Thoracic aorta (tissue), 2 donors: ENCODE data around the gene TACC2. TPM values are rescaled to one million over a fixed set of nuclear protein-coding genes. Genes with fewer than 3 reads are reported as not detected.

Source experiments
- ATAC-seq: fragments of 150-250 bp; one replicate; pipeline ENCODE4 v1.8.0; 2017; ENCODE audit warnings: low read depth; ENCODE audit not compliant: insufficient number of reproducible peaks, low FRiP score
- DNase-seq: peaks from one replicate; pipeline ENCODE4 v3.0.0-alpha.2; 2020; ENCODE audit warnings: low spot score
- H3K27ac ChIP-seq, 2 donors: fragments of 200-600 bp; sonication (generic); 1 replicate in 1 of 2; 2 replicates in 1 of 2; pipeline ENCODE4 v1.5.1; 2016; ENCODE audit warnings: mild to moderate bottlenecking in 2 of 2, moderate library complexity in 2 of 2
- H3K27me3 ChIP-seq: fragments of 200-600 bp; sonication (generic); replicated peaks from 2 replicates; pipeline ENCODE4 v1.6.0; 2016; ENCODE audit warnings: mild to moderate bottlenecking; ENCODE audit not compliant: insufficient read depth
- H3K36me3 ChIP-seq: fragments of 200-600 bp; sonication (generic); one replicate; pipeline ENCODE4 v1.5.1; 2016
- H3K4me1 ChIP-seq, 2 donors: fragments of 200-600 bp; sonication (generic); 1 replicate in 1 of 2; 2 replicates in 1 of 2; pipeline versions ENCODE4 v1.5.1 to v1.6.0; 2016; ENCODE audit warnings: low read depth in 2 of 2, mild to moderate bottlenecking in 1 of 2; ENCODE audit not compliant: control insufficient read depth in 1 of 2
- H3K4me3 ChIP-seq: fragments of 200-600 bp; sonication (generic); 2 replicates; pipeline ENCODE4 v1.5.1; 2016; ENCODE audit warnings: mild to moderate bottlenecking
- H3K9me3 ChIP-seq: fragments of 200-600 bp; sonication (generic); 2 replicates; pipeline ENCODE4 v1.5.1; 2016
- total RNA-seq, 2 donors: library from RNA; depleted of rRNA; stranded (reverse); fragments of >200 nt; gene quantifications; one replicate each; pipeline versions ENCODE4 v1.1.0 to v1.2.3, GENCODE V29; 2016
- TF ChIP-seq, protein P1 (sequence below): fragments of 200-600 bp; sonication (generic); IDR thresholded peaks from one replicate; pipeline ENCODE4 v1.5.1; 2019; ENCODE audit warnings: antibody characterized with exemption

Gene TACC2
- total RNA-seq, 2 donors from 2014 or later = 52.1 to 71.0 TPM

DNA sequence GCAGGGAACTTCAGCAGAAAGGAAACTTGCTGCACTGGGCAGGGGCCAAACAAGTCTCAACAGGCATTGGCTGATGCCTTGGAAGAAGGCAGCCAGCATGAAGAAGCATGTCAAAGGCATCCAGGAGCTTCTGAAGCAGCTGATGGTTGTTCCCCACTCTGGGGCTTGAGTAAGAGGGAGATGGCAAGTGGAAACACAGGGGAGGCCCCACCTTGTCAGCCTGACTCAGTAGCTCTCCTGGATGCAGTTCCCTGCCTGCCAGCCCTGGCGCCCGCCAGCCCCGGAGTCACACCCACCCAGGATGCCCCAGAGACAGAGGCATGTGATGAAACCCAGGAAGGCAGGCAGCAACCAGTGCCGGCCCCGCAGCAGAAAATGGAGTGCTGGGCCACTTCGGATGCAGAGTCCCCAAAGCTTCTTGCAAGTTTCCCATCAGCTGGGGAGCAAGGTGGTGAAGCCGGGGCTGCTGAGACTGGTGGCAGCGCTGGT is 96.5 kb downstream of the TACC2 start:
- no peaks in the 10 kb centered on the region for H3K9me3 ChIP-seq
- H3K36me3 ChIP-seq = peaks cover 32% of the 10 kb centered on the region
- TF ChIP-seq, protein P1, sequence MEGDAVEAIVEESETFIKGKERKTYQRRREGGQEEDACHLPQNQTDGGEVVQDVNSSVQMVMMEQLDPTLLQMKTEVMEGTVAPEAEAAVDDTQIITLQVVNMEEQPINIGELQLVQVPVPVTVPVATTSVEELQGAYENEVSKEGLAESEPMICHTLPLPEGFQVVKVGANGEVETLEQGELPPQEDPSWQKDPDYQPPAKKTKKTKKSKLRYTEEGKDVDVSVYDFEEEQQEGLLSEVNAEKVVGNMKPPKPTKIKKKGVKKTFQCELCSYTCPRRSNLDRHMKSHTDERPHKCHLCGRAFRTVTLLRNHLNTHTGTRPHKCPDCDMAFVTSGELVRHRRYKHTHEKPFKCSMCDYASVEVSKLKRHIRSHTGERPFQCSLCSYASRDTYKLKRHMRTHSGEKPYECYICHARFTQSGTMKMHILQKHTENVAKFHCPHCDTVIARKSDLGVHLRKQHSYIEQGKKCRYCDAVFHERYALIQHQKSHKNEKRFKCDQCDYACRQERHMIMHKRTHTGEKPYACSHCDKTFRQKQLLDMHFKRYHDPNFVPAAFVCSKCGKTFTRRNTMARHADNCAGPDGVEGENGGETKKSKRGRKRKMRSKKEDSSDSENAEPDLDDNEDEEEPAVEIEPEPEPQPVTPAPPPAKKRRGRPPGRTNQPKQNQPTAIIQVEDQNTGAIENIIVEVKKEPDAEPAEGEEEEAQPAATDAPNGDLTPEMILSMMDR = no peak

DNA sequence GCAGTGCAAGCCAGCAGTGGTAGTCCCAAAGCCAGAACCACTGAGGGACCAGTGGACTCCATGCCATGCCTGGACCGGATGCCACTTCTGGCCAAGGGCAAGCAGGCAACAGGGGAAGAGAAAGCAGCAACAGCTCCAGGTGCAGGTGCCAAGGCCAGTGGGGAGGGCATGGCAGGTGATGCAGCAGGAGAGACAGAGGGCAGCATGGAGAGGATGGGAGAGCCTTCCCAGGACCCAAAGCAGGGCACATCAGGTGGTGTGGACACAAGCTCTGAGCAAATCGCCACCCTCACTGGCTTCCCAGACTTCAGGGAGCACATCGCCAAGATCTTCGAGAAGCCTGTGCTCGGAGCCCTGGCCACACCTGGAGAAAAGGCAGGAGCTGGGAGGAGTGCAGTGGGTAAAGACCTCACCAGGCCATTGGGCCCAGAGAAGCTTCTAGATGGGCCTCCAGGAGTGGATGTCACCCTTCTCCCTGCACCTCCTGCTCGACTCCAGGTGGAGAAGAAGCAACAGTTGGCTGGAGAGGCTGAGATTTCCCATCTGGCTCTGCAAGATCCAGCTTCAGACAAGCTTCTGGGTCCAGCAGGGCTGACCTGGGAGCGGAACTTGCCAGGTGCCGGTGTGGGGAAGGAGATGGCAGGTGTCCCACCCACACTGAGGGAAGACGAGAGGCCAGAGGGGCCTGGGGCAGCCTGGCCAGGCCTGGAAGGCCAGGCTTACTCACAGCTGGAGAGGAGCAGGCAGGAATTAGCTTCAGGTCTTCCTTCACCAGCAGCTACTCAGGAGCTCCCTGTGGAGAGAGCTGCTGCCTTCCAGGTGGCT is 97.7 kb downstream of the TACC2 start:
- Histone ChIP-seq H3K9me3 (no peaks in the 10 kb centered on the region), H3K4me1 (no peaks in the 10 kb centered on the region), H3K4me3 (no peak overlapping the region), H3K36me3 (peaks cover 32% of the 10 kb centered on the region), H3K27me3 (no peaks in the 10 kb centered on the region), H3K27ac (no peak overlapping the region)
- DNase-seq = no peak
- no peak for ATAC-seq
- TF ChIP-seq, protein P1 = no peak

More for the DNA sequence above, 96.5 kb downstream of the TACC2 start:
- Histone ChIP-seq H3K4me1 (no peaks in the 10 kb centered on the region), H3K4me3 (no peak overlapping the region), H3K27me3 (no peaks in the 10 kb centered on the region), H3K27ac (no peak overlapping the region)
- DNase-seq (no peak), ATAC-seq (no peak)

DNA sequence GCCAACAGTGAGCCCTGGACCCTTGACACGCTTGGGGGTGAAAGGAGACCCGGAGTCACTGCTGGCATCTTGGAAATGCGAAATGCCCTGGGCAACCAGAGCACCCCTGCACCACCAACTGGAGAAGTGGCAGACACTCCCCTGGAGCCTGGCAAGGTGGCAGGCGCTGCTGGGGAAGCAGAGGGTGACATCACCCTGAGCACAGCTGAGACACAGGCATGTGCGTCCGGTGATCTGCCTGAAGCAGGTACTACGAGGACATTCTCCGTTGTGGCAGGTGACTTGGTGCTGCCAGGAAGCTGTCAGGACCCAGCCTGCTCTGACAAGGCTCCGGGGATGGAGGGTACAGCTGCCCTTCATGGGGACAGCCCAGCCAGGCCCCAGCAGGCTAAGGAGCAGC is 98.5 kb downstream of the TACC2 start:
- ATAC-seq (no peak), DNase-seq (no peak)
- Histone ChIP-seq H3K9me3 (no peaks in the 10 kb centered on the region), H3K27me3 (no peaks in the 10 kb centered on the region), H3K36me3 (peaks cover 32% of the 10 kb centered on the region), H3K4me1 (no peaks in the 10 kb centered on the region), H3K4me3 (no peak overlapping the region), H3K27ac (no peak overlapping the region)
- TF ChIP-seq, protein P1 = no peak

DNA sequence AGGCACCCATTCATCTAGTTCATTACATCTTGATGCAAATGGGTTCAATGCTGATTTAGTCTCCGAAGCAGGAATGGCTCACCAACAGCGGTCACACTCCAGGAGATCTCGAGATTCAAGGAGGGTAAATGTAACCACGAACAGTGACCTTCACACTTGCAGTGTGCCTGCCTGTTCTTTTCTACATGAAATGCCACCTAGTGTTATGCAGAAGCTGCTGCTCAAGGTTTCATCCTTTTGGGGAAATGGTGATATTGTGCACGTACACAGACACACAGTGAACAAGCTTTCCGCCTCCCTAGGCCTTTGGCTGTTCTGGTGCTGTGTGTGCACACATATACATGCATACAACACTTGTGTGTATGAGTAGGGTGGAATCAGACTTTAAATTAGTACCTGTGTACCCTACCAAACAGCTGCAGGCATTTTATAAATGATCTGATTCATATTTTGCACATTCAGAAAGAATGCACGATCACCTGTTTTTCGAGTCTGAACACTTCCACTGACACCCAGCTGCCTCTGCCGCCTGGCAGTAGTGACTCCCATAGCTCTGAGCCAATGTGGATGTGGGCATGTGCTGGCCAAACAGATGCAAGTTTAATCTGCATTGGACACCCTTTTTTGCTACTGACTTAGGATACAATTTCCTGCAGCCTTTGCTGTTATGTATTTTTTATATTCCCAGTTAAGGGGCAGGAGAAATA is 100.5 kb downstream of the TACC2 start:
- Histone ChIP-seq H3K4me1 (no peaks in the 10 kb centered on the region), H3K27me3 (no peaks in the 10 kb centered on the region), H3K9me3 (no peaks in the 10 kb centered on the region), H3K27ac (no peak overlapping the region), H3K36me3 (peaks cover 27% of the 10 kb centered on the region), H3K4me3 (no peak overlapping the region)
- TF ChIP-seq, protein P1 = no peak
- no peak for ATAC-seq
- no peak for DNase-seq

DNA sequence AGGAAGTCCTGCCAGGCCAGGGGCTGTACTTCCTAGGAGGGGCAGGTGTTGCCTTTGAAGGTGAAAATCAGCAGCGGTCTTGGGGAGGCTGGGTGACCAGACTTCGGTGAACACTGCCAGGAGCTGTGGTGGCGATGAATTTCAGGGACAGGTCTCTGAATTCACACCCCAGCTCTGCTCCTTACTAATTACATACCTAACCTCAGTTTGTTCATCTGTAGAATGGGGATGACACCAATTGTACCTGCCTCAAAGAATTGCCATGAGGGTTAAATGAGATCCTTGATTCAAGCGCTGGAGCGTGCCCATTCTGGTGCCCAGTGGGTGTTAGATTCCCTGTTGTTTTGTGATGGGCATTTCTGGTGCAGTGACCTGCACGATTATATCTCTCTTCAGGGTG is 102.8 kb downstream of the TACC2 start:
- Histone ChIP-seq H3K4me3 (no peak overlapping the region), H3K4me1 (peaks cover 0 to 8% of the 10 kb centered on the region in 2 donors), H3K27ac (no peak overlapping the region), H3K27me3 (no peaks in the 10 kb centered on the region), H3K36me3 (peaks cover 20% of the 10 kb centered on the region), H3K9me3 (no peaks in the 10 kb centered on the region)
- ATAC-seq (no peak), DNase-seq (no peak)
- TF ChIP-seq, protein P1 = no peak
